ENCODE measurements around the gene GJB6.

The GJB6 gene

DNA sequence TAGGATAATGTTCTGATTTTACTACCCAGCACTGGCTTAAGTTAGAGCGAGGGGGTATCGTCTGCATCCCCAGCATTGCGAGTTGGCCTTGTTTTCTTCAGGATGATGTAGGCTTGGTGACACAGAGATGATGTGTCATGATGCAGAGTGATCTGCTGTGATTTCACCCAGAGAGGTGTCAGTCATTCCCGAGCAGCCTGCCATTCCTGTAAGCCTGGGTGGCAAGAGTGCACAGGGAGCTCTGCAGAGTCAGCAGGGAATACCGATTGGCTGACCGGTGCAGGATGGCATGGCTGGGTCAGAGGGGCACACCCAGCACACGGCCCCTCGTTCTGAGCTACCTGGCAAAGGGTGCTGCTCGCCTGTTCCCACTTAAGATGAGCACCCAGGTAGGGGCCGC, 15.8 kb upstream of the GJB6 start:
- no peak overlapping the region for H3K4me3 ChIP-seq (ENCODE audit: low read length)
- TF ChIP-seq ZNF274 (IDR thresholded peaks at IDR 0.05; ENCODE audit: low read depth, low read length), result no peak

DNA sequence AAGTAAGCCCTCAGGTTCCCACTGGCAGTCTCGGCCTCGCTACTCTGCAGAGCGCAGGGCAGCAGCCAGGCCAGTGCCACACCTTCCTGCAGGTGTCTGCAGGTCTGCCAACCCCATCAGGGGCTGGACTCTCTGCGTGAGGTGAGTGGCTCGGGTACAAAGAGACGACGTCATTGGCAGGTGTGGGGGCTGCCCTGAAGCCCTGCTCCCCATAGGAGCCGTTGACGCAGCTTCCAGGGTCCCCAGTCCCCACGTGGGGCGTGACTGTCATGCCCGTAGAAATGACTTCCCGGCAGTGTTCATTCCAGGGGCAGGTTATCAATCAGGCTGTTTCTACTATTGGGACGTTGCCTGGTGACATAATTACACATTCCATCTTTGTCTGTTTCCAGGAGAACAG, 15.3 kb upstream of the GJB6 start:
- H3K4me3 ChIP-seq (ENCODE audit: low read length), result no peak overlapping the region
- TF ChIP-seq ZNF274 (IDR thresholded peaks at IDR 0.05; ENCODE audit: low read depth, low read length), result no peak

DNA sequence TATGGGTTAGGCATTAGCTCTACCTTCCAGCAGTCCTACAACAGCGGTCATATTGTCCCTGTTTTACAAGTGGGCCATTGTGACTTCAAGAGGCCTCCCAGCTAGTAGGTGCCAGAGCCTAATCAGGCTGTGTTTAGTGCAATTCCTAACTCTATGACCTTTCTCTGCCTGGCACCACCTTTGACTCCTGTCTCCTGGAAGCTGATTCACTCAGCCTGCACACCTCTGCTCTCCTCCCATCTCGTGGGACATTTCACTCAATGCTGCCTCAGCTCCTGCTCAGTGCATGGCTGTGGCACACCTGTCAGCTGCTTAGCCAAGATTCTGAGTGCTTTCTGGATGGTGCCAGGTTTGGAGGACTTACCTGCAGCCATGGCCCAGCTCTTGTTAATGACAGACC, 9.5 kb upstream of the GJB6 start:
- no peak overlapping the region for H3K4me3 ChIP-seq (ENCODE audit: low read length)
- TF ChIP-seq ZNF274 (IDR thresholded peaks at IDR 0.05; ENCODE audit: low read depth, low read length), result no peak

DNA sequence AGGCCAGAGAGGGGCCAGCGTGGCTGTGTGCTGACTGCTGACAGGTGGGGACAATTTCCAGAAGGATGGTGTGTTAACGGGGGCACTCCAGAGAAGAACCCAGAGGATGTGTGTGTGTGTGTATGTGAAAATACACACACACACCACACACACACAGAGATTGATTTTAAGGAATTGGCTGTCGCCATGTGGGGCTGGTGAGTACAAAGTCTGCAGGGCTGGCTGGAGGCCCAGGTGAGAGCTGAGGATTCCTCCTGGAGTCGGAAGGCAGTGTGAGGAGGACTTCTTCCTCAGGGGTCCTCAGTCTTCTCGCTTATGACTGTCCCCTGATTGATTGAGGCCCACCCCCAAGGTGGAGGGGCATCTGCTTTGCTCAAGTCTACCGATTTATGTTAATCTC, 7.6 kb upstream of the GJB6 start:
- no peak overlapping the region for H3K4me3 ChIP-seq (ENCODE audit: low read length)
- TF ChIP-seq ZNF274 (IDR thresholded peaks at IDR 0.05; ENCODE audit: low read depth, low read length), result no peak

DNA sequence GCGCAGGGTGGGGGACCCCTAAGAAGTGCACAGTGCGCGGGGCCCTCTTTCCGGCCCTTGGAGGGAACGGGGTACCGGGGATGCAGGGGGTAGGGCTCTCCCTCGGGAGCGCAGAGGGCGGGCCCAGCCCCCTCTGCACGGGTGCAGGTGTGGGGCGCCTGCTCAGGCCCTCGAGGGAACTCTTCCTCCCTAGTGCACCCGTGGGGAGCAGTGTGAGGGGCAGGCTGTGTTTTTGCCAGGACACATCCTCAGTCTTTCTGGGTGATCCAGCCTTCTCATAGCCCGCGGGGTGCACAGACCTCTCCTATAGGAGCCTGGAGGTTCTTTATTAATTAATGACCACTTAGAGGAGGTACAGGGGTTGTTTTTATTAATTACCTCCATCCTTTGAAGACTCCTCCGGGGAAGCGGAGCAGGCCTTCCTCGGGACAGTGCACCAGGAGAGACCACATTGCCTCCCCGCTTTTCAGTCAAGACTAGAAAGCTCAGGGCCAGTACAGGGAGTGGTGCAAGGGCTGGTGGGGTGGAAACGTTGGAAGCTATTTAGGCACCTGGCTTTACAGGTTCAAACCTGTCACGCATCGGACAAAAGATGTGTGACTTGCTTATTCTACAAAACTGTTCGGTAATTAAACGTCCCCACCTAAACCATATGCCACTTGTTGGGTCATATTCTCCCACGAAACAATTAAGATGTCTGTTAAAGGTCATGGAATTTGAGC, 598 bp upstream of the GJB6 start:
- no peak overlapping the region; the same call in 1 of the 2 replicates for H3K4me3 ChIP-seq (ENCODE audit: low read length)
- TF ChIP-seq ZNF274 (IDR thresholded peaks at IDR 0.05; ENCODE audit: low read depth, low read length), result no peak

DNA sequence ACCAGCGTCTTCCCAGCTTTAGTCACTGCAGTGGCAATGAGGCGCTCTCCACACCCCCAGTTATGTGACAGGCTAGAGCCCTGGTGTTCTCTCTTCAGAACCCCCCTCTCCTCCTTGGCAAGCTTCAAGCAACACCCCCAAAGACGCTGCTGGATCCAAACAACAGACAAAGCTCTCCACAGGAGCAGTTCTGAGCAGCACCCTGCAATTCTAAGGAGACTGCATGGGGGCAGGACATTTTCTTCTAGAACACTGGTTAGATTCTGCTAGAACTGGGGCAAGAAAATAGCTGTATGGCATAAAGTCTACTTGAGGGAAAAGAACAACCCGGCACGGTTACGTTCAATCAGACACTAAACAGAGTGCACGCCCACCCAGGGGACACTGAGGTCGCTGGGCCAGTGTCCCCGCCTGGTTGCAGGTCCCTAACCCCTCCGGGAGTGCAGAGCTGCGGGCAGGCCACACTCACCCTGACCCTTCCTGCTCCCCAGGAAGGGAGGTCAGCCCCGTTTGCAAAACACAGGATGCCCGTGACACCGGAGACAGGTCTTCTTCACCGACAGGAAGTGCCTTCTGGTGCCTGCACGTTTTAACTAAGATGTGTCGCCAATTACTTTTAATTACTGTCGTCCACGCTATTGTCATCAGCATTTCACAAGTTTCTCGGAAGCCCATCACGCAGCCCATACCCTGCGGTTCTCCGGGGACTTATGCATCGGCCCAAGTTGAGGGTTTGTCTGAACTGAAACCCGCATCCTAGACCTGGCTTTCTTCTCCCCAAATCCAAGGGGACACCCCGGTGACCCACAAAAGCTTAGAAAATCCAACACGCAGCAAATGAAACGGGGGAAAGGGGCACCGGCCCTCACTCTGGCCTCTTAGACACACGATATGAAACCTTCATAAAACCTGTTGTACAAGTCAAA, 943 bp downstream of the GJB6 start:
- peak overlapping the region; percentile 9; the same call in 1 of the 2 replicates for H3K4me3 ChIP-seq (ENCODE audit: low read length)
- TF ChIP-seq ZNF274 (IDR thresholded peaks at IDR 0.05; ENCODE audit: low read depth, low read length), result no peak

DNA sequence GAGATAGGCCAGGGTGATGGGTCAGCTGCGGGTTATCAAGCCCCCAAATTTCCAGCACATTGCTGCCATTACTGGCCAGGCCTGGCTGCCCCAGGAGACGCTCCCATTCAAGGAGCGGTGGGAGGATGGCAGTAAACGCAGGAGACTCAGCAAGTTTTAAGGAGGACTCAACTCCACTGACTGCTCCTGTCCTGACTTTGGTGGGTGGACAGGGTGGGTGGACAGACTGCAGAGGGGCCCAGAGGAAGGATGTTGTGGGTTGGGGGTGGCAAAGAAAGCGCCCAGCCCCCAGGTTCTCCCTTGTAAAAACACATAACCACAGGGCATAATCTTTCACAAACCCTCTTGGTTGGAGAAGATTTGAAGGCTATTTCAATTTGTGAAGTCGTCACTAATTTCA, 4.4 kb downstream of the GJB6 start:
- H3K4me3 ChIP-seq (ENCODE audit: low read length), result no peak overlapping the region
- TF ChIP-seq ZNF274 (IDR thresholded peaks at IDR 0.05; ENCODE audit: low read depth, low read length), result no peak

DNA sequence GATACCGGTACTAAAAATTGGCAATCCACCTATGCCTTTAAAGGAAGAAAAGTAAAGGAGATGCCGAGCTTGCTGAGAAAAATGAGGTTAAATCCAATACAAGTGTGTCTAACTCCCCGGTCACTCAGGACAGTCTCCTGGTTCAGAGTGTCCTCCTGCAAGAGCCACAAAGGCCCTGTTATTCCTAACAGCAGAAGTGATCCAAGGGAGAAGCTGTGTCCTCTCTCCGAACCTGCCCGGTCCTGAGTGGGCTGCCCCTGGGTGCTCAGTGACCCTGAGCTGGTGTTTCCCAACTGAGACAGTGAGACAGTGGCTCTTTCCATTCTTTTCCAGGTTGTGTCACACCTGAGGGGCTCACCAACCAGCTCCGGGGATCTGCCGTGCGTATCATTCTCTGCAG, 4.8 kb downstream of the GJB6 start:
- no peak for TF ChIP-seq ZNF274 (IDR thresholded peaks at IDR 0.05; ENCODE audit: low read depth, low read length)
- H3K4me3 ChIP-seq (ENCODE audit: low read length), result no peak overlapping the region

DNA sequence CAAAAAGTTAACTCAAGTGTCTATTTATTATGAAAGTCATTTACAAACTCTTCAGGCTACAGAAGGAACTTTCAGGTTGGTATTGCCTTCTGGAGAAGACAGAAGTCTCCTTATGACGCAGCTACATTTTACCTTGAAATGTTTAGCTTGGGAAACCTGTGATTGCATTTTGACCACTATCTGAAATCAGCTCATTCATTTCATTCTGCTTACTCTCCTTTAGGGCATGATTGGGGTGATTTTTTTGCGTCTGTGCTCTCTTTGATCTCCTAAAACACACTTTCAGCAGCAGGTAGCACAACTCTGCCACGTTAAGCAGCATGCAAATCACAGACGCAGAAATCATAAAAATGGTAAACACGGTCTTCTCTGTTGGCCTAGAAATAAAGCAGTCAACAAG, 9.6 kb downstream of the GJB6 start:
- no peak overlapping the region for H3K4me3 ChIP-seq (ENCODE audit: low read length)
- TF ChIP-seq ZNF274 (IDR thresholded peaks at IDR 0.05; ENCODE audit: low read depth, low read length), result no peak

DNA sequence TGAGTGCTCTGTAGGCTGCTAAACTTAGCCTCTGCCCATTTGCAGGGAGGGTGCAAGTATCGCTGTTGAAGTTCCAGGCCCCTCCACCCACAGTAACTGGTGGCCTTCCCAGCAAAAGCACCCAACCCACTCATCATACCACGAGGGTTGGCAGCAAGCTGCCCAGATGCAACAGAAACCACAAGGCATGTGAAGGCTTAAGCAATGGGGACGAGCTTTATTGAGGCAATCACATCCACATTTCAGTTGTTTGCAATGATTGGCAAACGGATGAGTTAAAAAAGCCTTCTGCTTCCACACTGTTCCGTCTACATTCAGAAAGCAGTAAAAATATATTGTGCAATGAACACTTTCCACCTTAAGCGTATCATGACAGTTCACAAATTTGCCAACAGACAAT, 10.3 kb downstream of the GJB6 start:
- no peak for TF ChIP-seq ZNF274 (IDR thresholded peaks at IDR 0.05; ENCODE audit: low read depth, low read length)

DNA sequence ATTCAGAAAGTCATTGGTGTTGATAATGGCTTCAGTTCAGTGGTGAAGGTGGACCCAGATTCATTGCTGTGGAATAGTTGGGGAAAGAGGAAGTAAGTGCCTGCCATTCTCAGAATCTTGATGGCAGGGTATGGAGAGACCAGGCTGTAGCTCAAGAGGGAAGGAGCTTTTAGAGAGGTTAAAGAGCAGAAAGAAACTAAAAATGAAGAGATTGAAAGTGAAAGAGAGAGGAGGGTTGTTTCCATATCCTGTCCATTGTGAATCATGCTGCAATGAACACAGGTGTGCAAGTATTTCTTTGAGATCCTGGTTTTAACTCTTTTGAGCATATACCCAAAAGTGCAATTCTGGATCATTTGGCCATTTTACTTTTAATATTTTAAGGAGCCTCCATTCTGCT, 12.5 kb downstream of the GJB6 start:
- TF ChIP-seq ZNF274 (IDR thresholded peaks at IDR 0.05; ENCODE audit: low read depth, low read length), result no peak
- H3K4me3 ChIP-seq (ENCODE audit: low read length), result no peak overlapping the region; the same call in 1 of the 2 replicates

More for the DNA sequence above, 10.3 kb downstream of the GJB6 start:
- H3K4me3 ChIP-seq (ENCODE audit: low read length), result no peak overlapping the region

DNA sequence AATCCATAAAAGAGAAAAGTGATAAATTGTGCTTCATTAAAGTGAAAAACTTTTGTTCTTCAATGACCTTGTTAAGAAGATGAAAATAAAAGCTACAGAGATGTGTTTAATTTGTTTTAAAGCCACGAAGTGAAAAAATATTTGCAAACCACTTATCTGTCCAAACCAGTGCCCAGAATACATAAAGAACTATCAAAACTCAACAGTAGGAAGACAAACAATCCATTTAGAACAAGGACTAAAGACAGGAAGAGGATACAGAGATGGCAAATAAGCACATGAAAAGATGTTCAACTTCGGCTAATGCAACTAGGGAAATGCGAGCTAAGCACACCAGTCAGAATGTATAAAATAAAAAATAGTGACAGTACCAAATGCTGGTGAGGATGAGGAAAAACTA, 15.0 kb downstream of the GJB6 start:
- TF ChIP-seq ZNF274 (IDR thresholded peaks at IDR 0.05; ENCODE audit: low read depth, low read length), result no peak
- H3K4me3 ChIP-seq (ENCODE audit: low read length), result no peak overlapping the region

DNA sequence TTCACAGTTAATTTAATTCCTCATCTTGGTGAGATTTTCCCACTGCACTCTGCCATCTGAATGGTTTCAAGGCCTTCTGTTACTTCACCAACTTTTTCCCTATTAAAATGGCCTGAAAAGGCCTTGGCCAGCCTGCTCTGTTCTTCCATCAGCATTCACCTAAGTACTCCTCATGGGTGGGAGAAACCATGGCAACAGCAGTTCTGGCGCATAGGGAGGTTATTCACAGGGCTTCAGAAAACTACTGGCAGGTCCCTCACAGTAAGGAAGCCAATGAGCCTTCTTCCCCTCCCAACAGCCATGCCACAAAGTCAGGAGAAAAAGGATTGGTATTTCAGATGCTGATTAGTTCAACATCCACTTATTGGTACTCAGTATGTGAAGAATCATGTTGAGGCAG, 22.2 kb downstream of the GJB6 start:
- TF ChIP-seq ZNF274 (IDR thresholded peaks at IDR 0.05; ENCODE audit: low read depth, low read length), result no peak
- H3K4me3 ChIP-seq (ENCODE audit: low read length), result no peak overlapping the region

DNA sequence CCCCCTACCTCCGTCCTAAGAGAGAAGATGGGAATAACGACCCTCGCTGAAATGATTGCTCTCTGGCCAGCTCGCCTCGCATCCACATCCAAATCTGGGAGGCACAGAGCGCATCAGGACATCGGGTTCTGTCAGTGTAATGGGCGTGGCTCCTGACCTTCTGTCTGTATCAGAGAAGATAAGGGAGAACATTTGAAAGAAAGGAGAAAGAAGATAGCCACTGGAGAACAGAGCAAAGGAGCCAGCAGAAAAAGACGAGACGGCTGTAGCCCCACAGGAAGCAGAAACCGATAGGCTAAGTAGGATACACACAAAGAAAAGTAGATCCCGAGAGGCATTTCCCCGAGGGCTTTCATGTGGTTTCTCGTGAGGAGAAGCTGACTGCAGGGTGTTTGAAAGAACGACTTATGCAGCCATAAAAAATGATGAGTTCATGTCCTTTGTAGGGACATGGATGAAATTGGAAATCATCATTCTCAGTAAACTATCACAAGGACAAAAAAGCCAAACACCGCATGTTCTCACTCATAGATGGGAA, 25.4 kb downstream of the GJB6 start:
- no peak for TF ChIP-seq ZNF274 (IDR thresholded peaks at IDR 0.05; ENCODE audit: low read depth, low read length)

More for the DNA sequence above, 25.4 kb downstream of the GJB6 start:
- H3K4me3 ChIP-seq (ENCODE audit: low read length), result no peak overlapping the region

Measured in GM08714 (cell line).